BJ (cell line): ENCODE results near the gene PCDHGA10. TPM values are rescaled to one million over a fixed set of nuclear protein-coding genes. Genes with fewer than 3 reads are reported as not detected.
"Not testable (repeated sequence)": the region's sequence is repeated elsewhere in the genome, so short reads cannot be mapped to it uniquely, and the experiment has no call there.

Source experiments
- CTCF ChIA-PET: fragments of 350-600 bp; formaldehyde crosslinking; extraction: SDS; loops from one replicate; lab custom pipeline; 2021; ENCODE audit warnings: antibody characterized with exemption, inconsistent platforms; lab: Yijun Ruan, JAX
- POLR2A ChIA-PET: fragments of 300-600 bp; sonication (Branson Sonifier 250); formaldehyde crosslinking; extraction: SDS; loops from one replicate; lab custom pipeline; 2021; ENCODE audit warnings: antibody characterized with exemption; lab: Charles Lee
- DNase-seq: peaks from one replicate; pipeline ENCODE4 v3.0.0-alpha.2; 2011; ENCODE audit warnings: low read depth
- H3K27me3 ChIP-seq: 2 replicates; pipeline ENCODE4 v1.6.0; 2011; ENCODE audit warnings: low read length; ENCODE audit not compliant: control insufficient read depth, insufficient read depth
- H3K36me3 ChIP-seq: 2 replicates; pipeline ENCODE4 v1.5.1; 2011; ENCODE audit warnings: low read length; ENCODE audit not compliant: control insufficient read depth, insufficient read depth
- H3K4me3 ChIP-seq: 2 replicates; pipeline ENCODE4 v1.5.1; 2011; ENCODE audit warnings: low read depth, mild to moderate bottlenecking, control low read depth, low read length
- CTCF ChIP-seq: IDR thresholded peaks from 2 replicates; pipeline ENCODE4 v1.5.1; 2011; ENCODE audit warnings: low read depth, mild to moderate bottlenecking, control low read depth, inconsistent platforms, low read length, moderate library complexity; ENCODE audit not compliant: insufficient read depth
- polyA plus RNA-seq: library from polyadenylated mRNA; depleted of rRNA; stranded (reverse); fragments of >200 nt; gene quantifications from 2 replicates; pipeline ENCODE4 v1.2.3, GENCODE V29; 2011

PCDHGA10 gene
- polyA plus RNA-seq, 1 experiment, result 3.9 TPM

GRCh38 chr5:141403387-141403786, 9.4 kb upstream of the PCDHGA10 start:
- Histone ChIP-seq H3K27me3 (no peaks in the 10 kb centered on the region), H3K4me3 (no peak overlapping the region), H3K36me3 (no peaks in the 10 kb centered on the region; the same call in 1 of the 2 replicates)
- no peak for TF ChIP-seq CTCF
- CTCF ChIA-PET, result interaction anchor here (0.6 to 1.5 kb wide), 5 partner anchors 13 to 161 kb away, joined by 3 to 8 read pairs (median 3); no protein-coding TSS in a partner anchor
- no peak for DNase-seq
- POLR2A ChIA-PET, result no interaction called here

- peak; percentile 61 for TF ChIP-seq CTCF
- H3K27me3 ChIP-seq, DNase-seq, POLR2A ChIA-PET, H3K36me3 ChIP-seq: not testable (repeated sequence)
- H3K4me3 ChIP-seq, result peak within 1 kb of the TSS; percentile 26
- CTCF ChIA-PET, result interaction anchor here (0.6 to 2.1 kb wide), 13 partner anchors 9 to 161 kb away, joined by 3 to 11 read pairs (median 4); partner anchors contain the start of genes PCDHGA11, PCDHGA2, PCDHGA6 and PCDHGB3
Observed at GRCh38 chr5:141407790-141408505, 4.8 kb upstream of the PCDHGA10 start, which contains the start of gene PCDHGB6. PCDHGB6 (plus strand) TSS chr5:141408021; CDS start chr5:141408203, 182 bp downstream.

GRCh38 chr5:141409598-141410306, 3.0 kb upstream of the PCDHGA10 start:
- CTCF ChIA-PET, result interaction anchor here (4.3 kb wide), 1 partner anchor 149 kb away, joined by 73 read pairs; no protein-coding TSS in a partner anchor

GRCh38 chr5:141411575-141411974, 1.2 kb upstream of the PCDHGA10 start:
- DNase-seq, result no peak
- POLR2A ChIA-PET, result no interaction called here
- TF ChIP-seq CTCF, result no peak

More at GRCh38 chr5:141409598-141410306, 3.0 kb upstream of the PCDHGA10 start:
- DNase-seq, result no peak
- no peaks in the 10 kb centered on the region; the same call in 1 of the 2 replicates for H3K36me3 ChIP-seq
- TF ChIP-seq CTCF, result no peak
- POLR2A ChIA-PET, result no interaction called here
- H3K27me3 ChIP-seq, result no peaks in the 10 kb centered on the region
- no peak overlapping the region for H3K4me3 ChIP-seq

More at GRCh38 chr5:141411575-141411974, 1.2 kb upstream of the PCDHGA10 start:
- CTCF ChIA-PET, result interaction anchor here (2.1 to 4.3 kb wide), 3 partner anchors 20 to 147 kb away, joined by 6 to 73 read pairs (median 19); partner anchors contain the start of gene PCDHGA8
- H3K27me3 ChIP-seq, result no peaks in the 10 kb centered on the region
- H3K36me3 ChIP-seq, result no peaks in the 10 kb centered on the region; the same call in 1 of the 2 replicates
- H3K4me3 ChIP-seq, result no peak overlapping the region
